GM12872 (cell line): ENCODE measurements around the gene MRPL54.

Experiments
- CTCF ChIP-seq: IDR thresholded peaks from 3 replicates; pipeline ENCODE4 v1.5.1; 2011; ENCODE audit warnings: low read depth, mild to moderate bottlenecking, low read length, moderate library complexity; ENCODE audit not compliant: insufficient read depth

The MRPL54 gene

GRCh38 chr19:3745363-3746045 lies 17.0 kb upstream of the MRPL54 start:
- TF ChIP-seq CTCF, result no peak

GRCh38 chr19:3746371-3747056 lies 16.0 kb upstream of the MRPL54 start:
- no peak for TF ChIP-seq CTCF

- no peak for TF ChIP-seq CTCF
Observed at GRCh38 chr19:3748965-3749364, 13.5 kb upstream of the MRPL54 start.

GRCh38 chr19:3750211-3750610 lies 12.3 kb upstream of the MRPL54 start:
- TF ChIP-seq CTCF, result no peak

GRCh38 chr19:3751236-3751635 lies 11.2 kb upstream of the MRPL54 start:
- TF ChIP-seq CTCF, result no peak

- TF ChIP-seq CTCF, result no peak
Observed at GRCh38 chr19:3752492-3752891, 10.0 kb upstream of the MRPL54 start.

GRCh38 chr19:3753631-3754410 lies 8.7 kb upstream of the MRPL54 start:
- TF ChIP-seq CTCF, result no peak
